MCF 10A (cell line): ENCODE data around the gene PVRIG. TPM values are rescaled to one million over a fixed set of nuclear protein-coding genes. Genes with fewer than 3 reads are reported as not detected.
"Not testable (repeated sequence)": the region's sequence is repeated elsewhere in the genome, so short reads cannot be mapped to it uniquely, and the experiment has no call there.

Experiments
- BruUV-seq: library from RNA; stranded (reverse); fragments of 400-500 nt; replicated peaks from 2 replicates; lab custom pipeline; 2021; lab: Mats Ljungman, UMichigan
- CTCF ChIA-PET: fragments of 300-600 bp; sonication (Branson Sonifier 250); formaldehyde crosslinking; extraction: SDS; loops from one replicate; lab custom pipeline; 2021; ENCODE audit warnings: antibody characterized with exemption, inconsistent platforms; lab: Yijun Ruan, JAX
- POLR2A ChIA-PET: fragments of 300-600, 350-650 bp; sonication (Branson Sonifier 250); formaldehyde crosslinking; extraction: SDS; loops from one replicate; lab custom pipeline; 2020; ENCODE audit warnings: antibody characterized with exemption, inconsistent platforms; lab: Yijun Ruan, JAX
- DNase-seq: peaks from one replicate; pipeline ENCODE4 v3.0.0-alpha.2; 2018; ENCODE audit not compliant: unreplicated experiment
- H3K27ac Mint-ChIP-seq: one replicate; pipeline ENCODE4 v1.8.0; 2022; ENCODE audit warnings: mild to moderate bottlenecking, low read depth, mixed read lengths; ENCODE audit not compliant: unreplicated experiment
- H3K27me3 Mint-ChIP-seq: one replicate; pipeline ENCODE4 v1.8.0; 2022; ENCODE audit warnings: mixed read lengths; ENCODE audit not compliant: insufficient read depth, unreplicated experiment
- H3K36me3 Mint-ChIP-seq: one replicate; pipeline ENCODE4 v1.8.0; 2022; ENCODE audit warnings: mild to moderate bottlenecking, moderate library complexity, mixed read lengths; ENCODE audit not compliant: insufficient read depth, unreplicated experiment
- H3K4me1 Mint-ChIP-seq: one replicate; pipeline ENCODE4 v1.8.0; 2022; ENCODE audit warnings: mixed read lengths; ENCODE audit not compliant: insufficient read depth, unreplicated experiment
- H3K4me3 Mint-ChIP-seq: one replicate; pipeline ENCODE4 v1.8.0; 2022; ENCODE audit warnings: mild to moderate bottlenecking, moderate library complexity, mixed read lengths; ENCODE audit not compliant: unreplicated experiment
- H3K9me3 Mint-ChIP-seq: one replicate; pipeline ENCODE4 v1.8.0; 2022; ENCODE audit warnings: mixed read lengths; ENCODE audit not compliant: unreplicated experiment
- intact Hi-C: fragments of 100-400 bp; cut with micrococcal nuclease; formaldehyde crosslinking; loops from 2 replicates; pipeline ENCODE4 v1.14.1; 2022
- total RNA-seq: library from RNA; stranded (reverse); gene quantifications from 2 replicates; pipeline ENCODE4 v1.2.3, GENCODE V29; 2022
- TF ChIP-seq, protein P1 (sequence below): fragments of 200-600 bp; IDR thresholded peaks from one replicate; pipeline ENCODE4 v1.8.0; 2022; ENCODE audit warnings: antibody characterized with exemption, mild to moderate bottlenecking; ENCODE audit not compliant: unreplicated experiment

PVRIG gene
- total RNA-seq, 1 experiment from 2014 or later = not detected

- no peak for DNase-seq
- ChIA-PET CTCF (interaction anchor here (0.6 to 0.9 kb wide), 2 partner anchors 62 to 162 kb away, joined by 3 to 4 read pairs; no protein-coding TSS in a partner anchor), POLR2A (interaction anchor here (0.6 kb wide), 1 partner anchor 71 kb away, joined by 3 read pairs; the partner anchor contains the start of gene GPC2)
- H3K36me3 Mint-ChIP-seq = no peaks in the 10 kb centered on the region
- TF ChIP-seq, protein P1, sequence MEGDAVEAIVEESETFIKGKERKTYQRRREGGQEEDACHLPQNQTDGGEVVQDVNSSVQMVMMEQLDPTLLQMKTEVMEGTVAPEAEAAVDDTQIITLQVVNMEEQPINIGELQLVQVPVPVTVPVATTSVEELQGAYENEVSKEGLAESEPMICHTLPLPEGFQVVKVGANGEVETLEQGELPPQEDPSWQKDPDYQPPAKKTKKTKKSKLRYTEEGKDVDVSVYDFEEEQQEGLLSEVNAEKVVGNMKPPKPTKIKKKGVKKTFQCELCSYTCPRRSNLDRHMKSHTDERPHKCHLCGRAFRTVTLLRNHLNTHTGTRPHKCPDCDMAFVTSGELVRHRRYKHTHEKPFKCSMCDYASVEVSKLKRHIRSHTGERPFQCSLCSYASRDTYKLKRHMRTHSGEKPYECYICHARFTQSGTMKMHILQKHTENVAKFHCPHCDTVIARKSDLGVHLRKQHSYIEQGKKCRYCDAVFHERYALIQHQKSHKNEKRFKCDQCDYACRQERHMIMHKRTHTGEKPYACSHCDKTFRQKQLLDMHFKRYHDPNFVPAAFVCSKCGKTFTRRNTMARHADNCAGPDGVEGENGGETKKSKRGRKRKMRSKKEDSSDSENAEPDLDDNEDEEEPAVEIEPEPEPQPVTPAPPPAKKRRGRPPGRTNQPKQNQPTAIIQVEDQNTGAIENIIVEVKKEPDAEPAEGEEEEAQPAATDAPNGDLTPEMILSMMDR = no peak
- intact Hi-C loops = no loop called here
- H3K27me3 Mint-ChIP-seq = no peaks in the 10 kb centered on the region
- peaks cover 17% of the 10 kb centered on the region for H3K4me1 Mint-ChIP-seq
- no TSS peak for BruUV-seq
- H3K9me3 Mint-ChIP-seq = no peaks in the 10 kb centered on the region
- H3K27ac Mint-ChIP-seq = peak overlapping the region; percentile 83
- no peak overlapping the region for H3K4me3 Mint-ChIP-seq
Measured at GRCh38 chr7:100248483-100248882, 28.7 kb downstream of the PVRIG start.

- TF ChIP-seq, protein P1 = no peak
- no peaks in the 10 kb centered on the region for H3K9me3 Mint-ChIP-seq
- no peaks in the 10 kb centered on the region for H3K36me3 Mint-ChIP-seq
- ChIA-PET POLR2A (no interaction called here), CTCF (no interaction called here)
- no peak for DNase-seq
- H3K4me1 Mint-ChIP-seq = no peaks in the 10 kb centered on the region
- H3K4me3 Mint-ChIP-seq = no peak overlapping the region
- H3K27ac Mint-ChIP-seq = peak overlapping the region; percentile 50
- H3K27me3 Mint-ChIP-seq = no peaks in the 10 kb centered on the region
- no TSS peak for BruUV-seq
- intact Hi-C loops = no loop called here
Measured at GRCh38 chr7:100257017-100257416, 37.3 kb downstream of the PVRIG start.

DNA sequence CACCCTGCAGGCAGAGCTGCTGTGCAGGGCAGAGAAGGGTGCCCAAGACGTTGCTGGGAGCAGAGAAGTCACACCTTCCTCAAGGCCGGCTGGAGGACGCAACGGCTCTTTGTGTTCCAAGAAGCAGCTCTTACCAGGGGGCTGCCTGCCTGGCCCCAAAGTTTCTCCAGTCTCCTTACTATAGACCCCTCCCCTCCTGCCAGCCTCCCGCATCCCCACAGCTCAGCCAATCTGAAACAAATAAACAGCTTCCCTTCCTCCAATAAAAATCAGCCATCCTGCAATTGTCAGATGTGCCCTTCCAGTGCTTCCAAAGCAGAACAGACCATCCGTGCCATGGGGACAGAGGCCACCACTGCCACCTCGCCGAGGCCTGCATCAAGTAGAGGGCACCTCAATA lies 40.2 kb downstream of the PVRIG start:
- BruUV-seq, H3K27ac Mint-ChIP-seq, H3K4me1 Mint-ChIP-seq, H3K4me3 Mint-ChIP-seq, DNase-seq, H3K27me3 Mint-ChIP-seq, H3K36me3 Mint-ChIP-seq, POLR2A ChIA-PET, CTCF ChIA-PET, H3K9me3 Mint-ChIP-seq, intact Hi-C loops: not testable (repeated sequence)

DNA sequence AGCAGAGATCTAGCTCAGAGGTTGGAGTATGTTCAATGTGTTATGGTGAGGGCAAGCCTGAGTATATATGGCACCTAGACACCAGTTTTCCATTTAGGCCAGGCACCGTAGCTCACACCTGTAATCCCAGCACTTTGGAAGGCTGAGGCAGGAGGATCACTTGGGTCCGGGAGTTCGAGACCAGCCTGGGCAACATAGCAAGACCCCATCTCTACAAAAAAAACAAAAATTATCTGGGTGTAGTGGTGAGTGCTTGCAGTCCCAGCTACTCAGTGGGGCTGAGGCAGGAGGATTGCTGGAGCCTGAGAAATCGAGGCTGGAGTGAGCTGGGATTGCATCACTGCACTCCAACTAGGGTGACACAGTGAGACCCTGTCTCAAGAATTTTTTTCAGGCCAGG lies 43.1 kb downstream of the PVRIG start:
- H3K4me1 Mint-ChIP-seq, intact Hi-C loops, BruUV-seq, H3K27ac Mint-ChIP-seq, H3K4me3 Mint-ChIP-seq, DNase-seq, POLR2A ChIA-PET, H3K27me3 Mint-ChIP-seq, H3K36me3 Mint-ChIP-seq, H3K9me3 Mint-ChIP-seq: not testable (repeated sequence)
- CTCF ChIA-PET = interaction anchor here (0.6 kb wide), 1 partner anchor 133 kb away, joined by 3 read pairs; no protein-coding TSS in a partner anchor

DNA sequence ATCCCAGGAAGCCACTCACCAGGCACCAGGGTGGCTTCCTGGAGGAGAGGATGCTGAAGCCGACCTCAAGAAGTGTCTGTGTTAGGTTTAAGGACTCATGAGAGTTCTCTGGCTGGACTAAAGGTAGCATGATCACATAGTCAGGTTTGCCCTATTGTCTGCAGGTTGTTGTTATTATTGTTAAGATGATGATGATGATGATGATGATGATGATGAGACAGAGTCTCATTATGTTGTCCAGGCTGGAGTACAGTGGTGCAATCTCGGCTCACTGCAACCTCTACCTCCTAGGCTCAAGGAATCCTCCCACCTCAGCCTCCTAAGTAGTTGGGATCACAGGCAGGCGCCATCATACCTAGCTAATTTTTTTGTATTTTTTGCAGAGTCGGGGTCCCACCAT lies 44.5 kb downstream of the PVRIG start:
- POLR2A ChIA-PET, CTCF ChIA-PET, H3K4me3 Mint-ChIP-seq, BruUV-seq, H3K4me1 Mint-ChIP-seq, H3K27me3 Mint-ChIP-seq, H3K9me3 Mint-ChIP-seq, H3K27ac Mint-ChIP-seq, DNase-seq, H3K36me3 Mint-ChIP-seq, intact Hi-C loops: not testable (repeated sequence)

DNA sequence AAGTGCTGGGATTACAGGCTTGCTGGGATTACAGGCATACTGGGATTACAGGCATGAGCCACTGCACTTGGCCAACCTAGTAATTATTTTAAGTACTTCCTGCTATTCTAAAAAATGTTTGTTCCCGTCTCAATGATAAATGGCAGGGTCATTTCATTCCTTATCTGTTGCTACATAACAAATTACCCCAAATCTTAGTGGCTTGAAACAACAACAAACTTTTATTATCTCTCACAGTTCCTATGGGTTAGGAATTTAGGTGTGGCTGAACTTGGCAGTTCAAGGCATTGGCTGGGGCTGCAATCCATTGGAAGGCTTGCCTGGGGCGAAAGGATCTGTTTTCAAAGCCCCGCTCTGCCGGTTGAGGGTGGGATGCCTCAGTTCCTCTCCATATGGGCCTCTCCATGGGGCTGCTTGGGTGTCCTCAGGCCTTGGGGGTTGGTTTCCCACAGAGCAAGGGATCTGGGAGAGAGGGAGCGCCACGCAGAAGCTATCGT lies 45.0 kb downstream of the PVRIG start:
- CTCF ChIA-PET, H3K36me3 Mint-ChIP-seq, intact Hi-C loops, DNase-seq, BruUV-seq, H3K4me3 Mint-ChIP-seq, H3K27me3 Mint-ChIP-seq, H3K4me1 Mint-ChIP-seq, H3K27ac Mint-ChIP-seq, H3K9me3 Mint-ChIP-seq, POLR2A ChIA-PET: not testable (repeated sequence)

GRCh38 chr7:100265851-100266250 lies 46.1 kb downstream of the PVRIG start:
- H3K4me1 Mint-ChIP-seq, H3K4me3 Mint-ChIP-seq, H3K27ac Mint-ChIP-seq, BruUV-seq, H3K36me3 Mint-ChIP-seq, H3K27me3 Mint-ChIP-seq, DNase-seq, H3K9me3 Mint-ChIP-seq, intact Hi-C loops, POLR2A ChIA-PET: not testable (repeated sequence)
- CTCF ChIA-PET = interaction anchor here (0.6 kb wide), 2 partner anchors 82 to 1095 kb away, joined by 3 to 4 read pairs; no protein-coding TSS in a partner anchor
